RPMI7951 (cell line): ENCODE measurements around the gene CGNL1. TPM values are rescaled to one million over a fixed set of nuclear protein-coding genes. Genes with fewer than 3 reads are reported as not detected.
A peak's percentile ranks its signal among the peaks of the same experiment; 100 is the strongest.

Experiments used
- DNase-seq: peaks from one replicate; pipeline ENCODE4 v3.0.0-alpha.2; 2012; ENCODE audit warnings: low read depth
- total RNA-seq: library from RNA; depleted of rRNA; stranded (reverse); fragments of >200 nt; shearing (Covaris generic); gene quantifications from 2 replicates; pipeline ENCODE4 v1.2.3, GENCODE V29; 2014

CGNL1 gene
- total RNA-seq, 1 experiment from 2014 or later, result under 0.01 TPM

DNA sequence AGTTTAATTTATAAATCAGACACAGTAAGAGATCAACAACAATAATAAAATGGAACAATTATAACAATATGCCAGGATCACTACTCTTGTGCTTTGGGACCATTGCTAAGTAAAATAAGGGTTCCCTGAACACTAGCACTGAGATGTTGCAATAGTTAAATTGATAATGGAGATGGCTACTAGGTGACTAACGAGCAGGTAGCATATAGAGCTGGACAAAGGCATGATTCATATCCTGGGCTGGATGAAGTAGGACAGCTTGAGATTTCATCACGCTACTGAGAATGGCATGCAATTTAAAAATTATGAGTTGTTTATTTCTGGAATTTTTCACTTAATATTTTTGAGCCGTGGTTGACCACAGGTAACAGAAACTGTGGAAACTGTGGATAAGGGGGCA is 194.7 kb downstream of the CGNL1 start:
- peak; percentile 46 for DNase-seq

DNA sequence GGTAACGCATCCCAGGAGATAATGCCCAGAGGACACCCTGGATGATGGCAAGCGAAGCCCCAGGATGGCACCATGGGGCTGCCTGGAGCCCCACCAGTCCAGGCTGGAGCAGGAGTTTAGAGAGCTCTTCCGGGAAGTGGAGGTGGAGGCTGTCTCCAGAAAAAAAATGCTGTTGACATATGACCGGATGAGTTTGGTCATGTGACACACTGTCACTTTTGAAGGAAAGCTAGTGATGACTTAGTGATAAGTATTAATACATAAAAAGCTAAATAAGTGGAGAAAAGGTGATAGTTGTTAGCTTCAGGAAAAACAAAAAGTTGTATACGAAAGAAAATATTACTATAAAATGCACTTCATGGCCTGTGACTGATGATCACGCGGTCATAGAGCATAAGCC is 195.4 kb downstream of the CGNL1 start:
- no peak for DNase-seq

GRCh38 chr15:57572468-57572867 is 196.2 kb downstream of the CGNL1 start:
- DNase-seq, result peak; percentile 38

- no peak for DNase-seq
Measured at GRCh38 chr15:57573151-57573550, 196.8 kb downstream of the CGNL1 start.

DNA sequence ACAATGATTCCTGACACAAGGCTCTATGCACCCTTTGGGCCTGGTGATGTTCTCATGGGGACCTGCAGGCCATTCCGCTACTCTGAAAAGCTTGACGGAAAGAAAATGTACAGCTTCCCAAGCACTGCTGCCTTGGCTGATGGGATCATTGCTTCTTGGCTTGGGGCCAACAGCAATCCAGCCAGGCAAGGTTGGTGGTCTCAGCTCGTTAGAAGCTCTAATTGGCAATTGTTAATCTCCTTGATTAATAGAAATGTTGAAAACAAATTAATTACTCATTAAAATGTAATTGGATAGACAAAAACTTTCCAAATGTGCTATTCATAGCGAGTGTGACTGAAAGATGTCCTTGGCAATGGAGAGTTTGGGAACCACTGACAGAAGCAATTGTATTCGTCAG is 199.1 kb downstream of the CGNL1 start:
- DNase-seq, result no peak

DNA sequence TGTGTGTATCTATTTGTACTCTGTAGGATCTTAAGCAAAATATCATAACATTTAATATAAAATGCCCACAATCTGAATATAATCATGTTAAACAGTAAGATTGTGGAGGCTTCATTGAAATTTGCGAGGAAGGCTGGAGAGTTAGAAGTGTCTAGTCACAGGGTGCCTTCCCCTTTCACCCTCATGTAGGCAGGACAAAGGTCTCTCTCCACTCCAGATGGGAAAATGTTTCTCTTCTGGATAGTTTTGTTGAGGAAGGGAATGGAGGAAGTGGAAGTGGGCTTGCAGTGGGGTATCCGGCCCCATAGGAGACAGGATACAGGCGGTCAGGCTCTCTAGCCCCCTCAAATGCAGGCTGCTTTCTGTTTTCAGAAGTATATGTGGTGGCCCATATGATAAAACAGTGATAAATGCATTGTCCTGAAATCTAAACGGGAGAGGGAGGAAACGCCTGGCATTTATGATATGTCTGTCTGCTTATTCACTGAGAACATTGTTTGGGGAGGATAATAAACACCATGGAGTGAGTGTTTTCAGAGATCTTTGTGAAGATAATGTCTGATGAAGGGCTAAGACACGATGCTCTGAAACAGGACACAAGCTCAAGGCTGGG is 202.1 kb downstream of the CGNL1 start:
- DNase-seq, result no peak

DNA sequence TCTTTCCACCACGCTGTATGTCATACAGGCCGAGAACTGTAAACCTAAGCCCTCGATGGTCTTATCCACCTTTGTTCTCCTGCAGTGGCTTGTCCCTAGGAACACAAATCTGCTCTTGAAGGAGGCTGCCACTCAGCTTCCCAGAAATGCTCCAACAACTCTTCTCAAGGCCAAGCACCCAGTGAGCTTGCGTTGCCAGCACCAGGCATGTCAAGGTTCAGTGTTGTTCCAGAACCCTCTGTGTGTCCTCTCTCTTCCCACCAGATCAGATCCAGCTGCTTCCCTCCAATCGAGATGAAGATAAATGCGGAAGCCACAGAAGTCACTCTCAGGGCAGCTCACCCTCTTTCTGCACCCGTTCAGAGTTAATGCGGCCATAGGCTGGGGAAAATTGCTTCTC is 204.1 kb downstream of the CGNL1 start:
- DNase-seq, result no peak

DNA sequence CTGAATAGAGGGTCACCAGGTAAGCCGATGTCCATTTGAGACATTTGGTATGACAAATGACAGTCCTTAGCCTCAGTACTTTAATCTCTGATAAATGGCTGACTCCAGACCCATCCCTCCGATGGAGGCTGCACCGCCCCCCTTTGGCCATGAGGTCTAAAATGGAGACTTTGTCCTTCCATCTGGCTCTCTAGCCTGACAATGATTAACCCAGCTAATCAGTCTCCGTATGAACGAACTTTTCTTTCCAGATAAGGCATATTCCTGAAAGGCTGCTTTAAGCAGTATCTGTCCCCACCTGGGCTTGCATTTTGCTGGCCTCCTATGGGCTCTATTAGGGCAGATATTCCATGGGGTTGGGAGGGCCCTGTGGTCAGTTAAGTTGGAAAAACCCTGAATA is 204.6 kb downstream of the CGNL1 start:
- DNase-seq, result no peak

DNA sequence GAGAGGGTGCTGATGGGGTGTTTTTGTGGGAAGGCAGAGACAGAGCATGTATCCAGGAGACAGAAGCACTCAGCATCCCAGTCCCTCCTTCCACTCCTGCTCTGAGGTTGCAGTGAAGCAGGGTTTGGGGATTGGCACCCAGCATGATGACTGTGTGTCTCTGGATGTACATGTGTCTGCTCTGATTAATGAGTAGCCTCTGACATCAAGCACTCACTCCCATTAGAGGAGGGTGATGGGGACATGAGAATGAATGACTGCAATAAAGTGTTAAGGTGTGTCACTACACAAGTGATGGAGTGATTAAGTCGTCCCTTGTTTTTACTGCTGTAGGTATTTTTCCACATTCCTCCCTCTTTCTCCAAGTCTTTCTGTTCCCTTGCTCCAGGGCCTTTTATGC is 205.8 kb downstream of the CGNL1 start:
- no peak for DNase-seq

DNA sequence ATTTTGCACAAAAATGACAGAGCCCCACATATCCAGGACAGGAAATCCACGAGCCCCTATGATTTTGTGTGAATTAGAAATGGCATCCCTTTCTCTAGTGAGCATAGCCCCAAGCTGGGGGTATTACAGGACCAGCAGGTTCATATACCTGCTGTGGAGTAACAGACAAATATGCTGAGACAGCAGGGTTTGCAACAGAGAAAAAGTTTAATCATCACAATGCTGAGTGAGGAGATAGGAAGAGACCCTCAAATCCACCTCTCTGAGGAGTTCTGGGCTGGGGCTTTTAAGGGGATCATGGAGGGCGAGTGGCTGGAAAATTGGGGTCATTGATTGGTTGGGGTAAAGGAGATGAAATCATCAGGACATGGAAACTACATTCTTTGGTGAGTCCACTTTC is 207.0 kb downstream of the CGNL1 start:
- DNase-seq, result no peak

GRCh38 chr15:57583720-57584119 is 207.4 kb downstream of the CGNL1 start:
- no peak for DNase-seq

DNA sequence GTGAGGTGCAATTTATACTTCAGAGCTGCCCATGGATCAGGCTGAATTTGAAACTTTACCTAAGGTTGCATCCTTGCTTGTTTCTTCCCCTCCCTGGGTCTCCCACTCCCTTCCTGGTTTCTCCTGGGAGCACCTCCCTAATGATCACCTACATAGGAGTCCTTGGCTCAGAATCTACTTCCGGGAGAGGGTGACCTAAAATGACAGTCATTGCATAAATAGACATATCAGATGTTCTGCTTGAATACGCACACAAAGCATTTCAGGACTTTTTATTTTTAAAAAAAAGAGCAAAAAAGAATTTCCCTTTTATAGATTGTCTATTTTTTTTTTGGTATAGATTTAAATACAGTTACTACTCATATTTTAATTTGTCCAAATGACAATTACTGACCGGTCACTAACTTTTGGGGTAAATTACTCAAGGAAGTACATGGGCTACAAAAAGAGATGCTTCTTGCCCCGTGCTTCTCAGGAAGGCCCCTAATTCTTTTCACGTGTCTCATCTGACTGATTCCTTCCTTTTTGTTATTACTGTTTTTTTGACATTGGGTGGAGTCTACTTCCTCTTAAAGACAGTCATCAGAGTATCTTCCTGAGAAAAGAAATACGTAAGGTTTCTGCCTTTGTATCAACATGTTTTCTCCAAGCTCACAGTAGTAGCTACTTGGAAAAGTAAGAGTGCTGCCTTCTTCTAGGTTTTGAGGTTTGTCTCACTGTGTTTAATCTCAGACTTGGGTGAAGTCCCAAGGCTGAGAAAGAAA is 210.5 kb downstream of the CGNL1 start:
- no peak for DNase-seq

DNA sequence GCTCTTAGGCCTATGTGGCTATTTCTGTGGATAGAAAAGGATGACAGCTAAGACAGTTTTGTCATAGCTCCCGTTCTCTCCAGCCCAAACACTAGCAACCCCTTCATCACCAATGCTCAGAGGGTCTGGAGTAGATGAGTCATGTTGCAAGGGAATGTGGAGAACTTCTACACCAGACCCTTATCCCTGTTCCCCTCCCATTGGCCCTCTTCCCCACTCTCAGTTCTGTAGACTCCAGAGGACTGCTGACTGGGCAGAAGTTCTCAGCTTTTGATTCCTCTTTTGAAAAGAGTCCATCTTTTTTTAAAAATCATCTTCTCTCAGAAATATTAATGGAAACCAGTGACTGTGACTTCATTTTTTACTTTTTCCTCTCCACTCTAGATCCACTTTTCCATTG is 213.0 kb downstream of the CGNL1 start:
- DNase-seq, result no peak

DNA sequence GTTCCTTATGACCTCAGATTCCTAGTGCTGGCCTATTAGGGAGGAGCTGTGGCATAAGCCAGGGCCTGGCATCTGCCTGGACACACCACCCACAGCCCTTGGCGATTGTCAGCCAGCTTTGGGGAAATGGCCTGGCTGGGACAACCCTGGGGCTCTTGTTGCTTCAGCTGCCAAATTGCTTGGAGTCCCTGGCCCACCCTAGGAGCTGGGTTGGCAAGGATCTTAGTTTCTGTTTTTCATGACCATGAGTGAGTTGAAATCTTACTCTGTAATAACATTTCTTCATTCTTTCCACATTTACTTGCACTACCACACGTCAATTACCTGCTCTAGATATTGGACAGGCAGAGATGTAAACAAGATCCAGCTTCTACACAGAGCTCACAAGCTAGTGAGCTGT is 213.4 kb downstream of the CGNL1 start:
- no peak for DNase-seq

DNA sequence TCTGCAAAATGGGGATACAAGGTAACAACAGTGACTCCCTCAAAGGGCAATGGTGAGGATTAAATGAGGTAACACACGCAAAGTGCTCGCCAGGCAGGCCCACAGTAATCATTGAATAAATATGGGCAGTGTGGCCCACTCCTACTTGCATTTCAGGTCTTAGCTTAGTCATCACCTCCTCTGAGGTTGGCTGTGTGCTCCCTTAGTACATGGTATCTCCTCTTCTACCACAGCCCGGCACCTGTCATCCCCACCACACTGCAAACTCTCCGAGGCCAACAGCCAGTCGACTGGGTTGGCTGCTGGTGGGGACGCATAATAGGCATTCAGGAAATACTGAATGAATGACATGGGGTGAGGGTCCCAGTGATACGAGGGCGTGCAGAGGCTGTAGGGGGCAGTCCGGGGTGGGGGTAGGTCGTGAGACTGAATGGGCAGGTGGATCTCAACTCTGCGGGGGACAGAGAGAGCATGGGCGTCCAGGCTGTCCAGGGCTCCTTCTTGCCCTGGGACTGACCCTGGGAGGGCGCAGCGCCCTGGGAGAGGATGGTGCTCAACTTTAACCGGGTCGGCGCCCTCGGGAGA is 215.0 kb downstream of the CGNL1 start:
- no peak for DNase-seq

DNA sequence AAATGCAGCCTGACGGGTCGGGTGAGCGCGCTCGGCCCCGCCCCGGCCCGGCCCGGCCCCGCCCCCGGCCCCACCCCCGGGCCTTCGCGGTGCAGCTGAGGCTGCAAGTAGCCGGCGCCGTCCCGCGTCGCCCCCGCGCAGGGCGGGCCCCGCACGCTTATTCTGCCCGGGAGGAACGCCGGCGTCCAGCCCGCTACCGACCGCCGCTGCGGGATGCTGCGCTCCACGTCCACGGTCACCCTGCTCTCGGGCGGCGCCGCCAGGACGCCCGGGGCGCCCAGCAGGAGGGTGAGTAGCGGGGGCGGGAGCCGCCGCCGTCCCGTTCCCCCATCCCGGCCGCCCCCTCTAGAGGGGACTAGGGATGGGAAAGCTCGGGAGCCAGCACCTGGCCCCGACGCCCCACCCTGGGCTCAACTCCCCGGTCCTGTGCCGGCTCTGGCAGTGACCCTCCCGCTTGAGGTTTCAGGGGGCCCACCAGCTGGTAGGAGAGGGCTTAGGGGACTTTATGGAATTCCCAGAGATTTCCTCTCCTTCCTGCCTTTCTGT is 215.6 kb downstream of the CGNL1 start, which contains the start of gene MYZAP:
Gene MYZAP (plus strand): TSS at position 83 of the 546 bp plus-strand sequence. CDS start 131 bp downstream, at position 214.
- DNase-seq, result peak; percentile 30

DNA sequence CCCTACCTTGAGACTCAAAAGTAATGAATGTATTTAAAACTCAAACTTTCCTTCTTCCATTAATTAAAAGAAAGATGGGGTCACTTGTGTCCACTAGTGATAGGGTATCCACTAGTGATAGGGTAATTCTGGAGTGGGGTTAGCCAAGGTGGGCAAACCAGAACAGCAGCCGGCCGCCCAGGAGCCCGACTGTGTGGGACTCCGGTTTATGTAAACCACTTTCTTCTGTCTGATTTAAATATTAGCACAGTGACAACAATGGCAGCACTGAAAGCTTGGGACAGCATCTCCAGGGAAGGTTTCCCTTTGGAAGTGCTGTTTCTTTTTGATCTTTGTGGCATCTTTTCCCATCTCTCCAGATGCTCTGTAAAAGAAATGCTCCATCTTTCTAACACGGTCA is 216.1 kb downstream of the CGNL1 start:
- DNase-seq, result no peak

- DNase-seq, result no peak
Measured at GRCh38 chr15:57592836-57593420, 216.6 kb downstream of the CGNL1 start.

DNA sequence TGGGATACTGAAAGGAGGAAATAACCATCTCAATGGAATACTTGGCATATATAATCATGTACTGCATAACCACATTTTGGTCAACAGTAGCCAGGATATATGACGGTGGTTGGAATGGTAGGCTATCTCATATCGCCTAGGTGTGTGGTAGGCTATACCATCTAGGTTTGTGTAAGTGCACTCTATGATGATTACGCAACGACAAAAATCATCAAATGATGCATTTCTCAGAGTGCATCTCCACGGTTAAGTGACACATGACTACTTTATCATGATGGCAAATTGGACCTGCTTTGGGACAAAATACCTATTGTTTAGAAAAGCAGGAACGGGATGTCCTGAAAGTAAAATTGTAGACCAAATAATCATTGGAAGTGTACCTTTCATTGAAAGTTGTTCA is 218.2 kb downstream of the CGNL1 start:
- DNase-seq, result no peak

DNA sequence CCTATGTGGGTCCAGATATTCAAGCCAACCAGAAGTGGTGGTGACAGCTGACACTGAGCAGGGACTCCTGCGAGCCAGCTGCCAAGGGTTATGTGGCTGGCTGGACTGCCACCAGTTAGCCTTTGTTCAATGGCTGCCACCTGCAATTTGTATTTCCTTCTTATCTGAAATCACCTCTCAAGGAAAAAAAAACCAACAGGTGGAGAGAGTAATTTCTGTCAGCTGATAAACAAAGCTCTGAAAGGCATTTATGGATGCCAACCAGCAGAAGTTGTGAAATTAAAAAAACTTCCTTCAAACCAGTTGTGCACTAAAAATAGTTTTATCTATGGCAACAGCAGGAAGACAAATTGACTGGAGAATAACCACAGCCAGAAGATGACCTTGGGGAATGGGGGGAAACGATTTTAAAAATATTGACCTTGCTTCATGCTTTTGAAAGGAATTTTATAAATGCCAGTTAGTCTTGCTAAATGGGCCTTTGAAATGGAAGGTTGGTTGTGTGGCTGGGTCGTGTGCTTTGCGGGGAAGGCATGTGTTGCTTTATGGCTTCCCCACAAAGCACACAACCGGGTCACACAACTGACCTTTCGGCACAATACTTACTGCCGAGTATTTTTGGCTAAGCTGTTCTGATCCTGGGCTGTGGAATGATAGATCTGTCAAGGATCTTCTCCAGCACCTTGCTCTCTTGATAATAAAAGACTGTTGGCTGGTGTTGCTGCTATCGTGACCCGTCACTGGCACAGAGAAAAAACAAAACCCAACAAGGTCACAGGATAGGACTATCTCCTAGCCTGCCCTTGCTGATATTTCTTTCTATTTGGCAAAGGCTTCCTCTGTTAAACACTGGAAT is 218.9 kb downstream of the CGNL1 start:
- no peak for DNase-seq

GRCh38 chr15:57596301-57596855 is 220.1 kb downstream of the CGNL1 start:
- DNase-seq, result no peak
